Mucosa of stomach (tissue), 1 donor: ENCODE data around the gene ABCG5.

Source experiments
- H3K27me3 ChIP-seq: one replicate; pipeline ENCODE4 v1.7.0; 2013; ENCODE audit warnings: mild to moderate bottlenecking, low read length; ENCODE audit not compliant: control insufficient read depth, insufficient read depth
- H3K36me3 ChIP-seq: one replicate; pipeline ENCODE4 v1.7.0; 2013; ENCODE audit warnings: low read length; ENCODE audit not compliant: control insufficient read depth, insufficient read depth
- H3K4me1 ChIP-seq: one replicate; pipeline ENCODE4 v1.7.0; 2013; ENCODE audit warnings: mild to moderate bottlenecking, low read length; ENCODE audit not compliant: control insufficient read depth, insufficient read depth
- H3K4me3 ChIP-seq: one replicate; pipeline ENCODE4 v1.7.0; 2013; ENCODE audit warnings: low read length
- H3K9ac ChIP-seq: one replicate; pipeline ENCODE4 v1.7.0; 2013; ENCODE audit warnings: mild to moderate bottlenecking, low read length, moderate library complexity
- H3K9me3 ChIP-seq: one replicate; pipeline ENCODE4 v1.7.0; 2013; ENCODE audit warnings: mild to moderate bottlenecking, low read length, moderate library complexity; ENCODE audit not compliant: control insufficient read depth
- donor health status: Pancreatic carcinoma.

The ABCG5 gene

GRCh38 chr2:43854671-43855070, 16.0 kb upstream of the ABCG5 start:
- Histone ChIP-seq H3K4me1 (no peaks in the 10 kb centered on the region), H3K36me3 (no peaks in the 10 kb centered on the region), H3K9me3 (no peaks in the 10 kb centered on the region), H3K27me3 (peaks cover 11% of the 10 kb centered on the region), H3K4me3 (no peak overlapping the region), H3K9ac (no peak overlapping the region)

- Histone ChIP-seq H3K9me3 (no peaks in the 10 kb centered on the region), H3K9ac (no peak overlapping the region), H3K36me3 (no peaks in the 10 kb centered on the region), H3K4me1 (no peaks in the 10 kb centered on the region), H3K27me3 (peaks cover 11% of the 10 kb centered on the region), H3K4me3 (no peak overlapping the region)
Observed at GRCh38 chr2:43853141-43854081, 14.8 kb upstream of the ABCG5 start.

GRCh38 chr2:43852196-43852730, 13.6 kb upstream of the ABCG5 start:
- Histone ChIP-seq H3K4me3 (no peak overlapping the region), H3K4me1 (no peaks in the 10 kb centered on the region), H3K27me3 (peaks cover 11% of the 10 kb centered on the region), H3K9ac (no peak overlapping the region), H3K9me3 (no peaks in the 10 kb centered on the region), H3K36me3 (no peaks in the 10 kb centered on the region)

- H3K27me3 ChIP-seq = peaks cover 11% of the 10 kb centered on the region
- no peaks in the 10 kb centered on the region for H3K9me3 ChIP-seq
- no peak overlapping the region for H3K4me3 ChIP-seq
- H3K4me1 ChIP-seq = no peaks in the 10 kb centered on the region
- no peaks in the 10 kb centered on the region for H3K36me3 ChIP-seq
- H3K9ac ChIP-seq = no peak overlapping the region
Observed at GRCh38 chr2:43851011-43851980, 12.7 kb upstream of the ABCG5 start.

- Histone ChIP-seq H3K4me1 (no peaks in the 10 kb centered on the region), H3K36me3 (no peaks in the 10 kb centered on the region), H3K9me3 (no peaks in the 10 kb centered on the region), H3K4me3 (no peak overlapping the region), H3K9ac (no peak overlapping the region), H3K27me3 (no peaks in the 10 kb centered on the region)
Observed at GRCh38 chr2:43848214-43848613, 9.6 kb upstream of the ABCG5 start.

- no peak overlapping the region for H3K4me3 ChIP-seq
- no peaks in the 10 kb centered on the region for H3K27me3 ChIP-seq
- no peaks in the 10 kb centered on the region for H3K36me3 ChIP-seq
- H3K9me3 ChIP-seq = no peaks in the 10 kb centered on the region
- no peaks in the 10 kb centered on the region for H3K4me1 ChIP-seq
- no peak overlapping the region for H3K9ac ChIP-seq
Observed at GRCh38 chr2:43846140-43846793, 7.6 kb upstream of the ABCG5 start.

GRCh38 chr2:43845181-43845580, 6.5 kb upstream of the ABCG5 start:
- no peak overlapping the region for H3K4me3 ChIP-seq
- no peaks in the 10 kb centered on the region for H3K27me3 ChIP-seq
- no peaks in the 10 kb centered on the region for H3K36me3 ChIP-seq
- H3K9me3 ChIP-seq = no peaks in the 10 kb centered on the region
- H3K9ac ChIP-seq = no peak overlapping the region
- H3K4me1 ChIP-seq = no peaks in the 10 kb centered on the region

- H3K4me3 ChIP-seq = no peak overlapping the region
- H3K9me3 ChIP-seq = no peaks in the 10 kb centered on the region
- no peaks in the 10 kb centered on the region for H3K27me3 ChIP-seq
- no peak overlapping the region for H3K9ac ChIP-seq
- no peaks in the 10 kb centered on the region for H3K36me3 ChIP-seq
- no peaks in the 10 kb centered on the region for H3K4me1 ChIP-seq
Observed at GRCh38 chr2:43842866-43843226, 4.2 kb upstream of the ABCG5 start.

GRCh38 chr2:43841949-43842865, 3.6 kb upstream of the ABCG5 start:
- H3K36me3 ChIP-seq = no peaks in the 10 kb centered on the region
- no peaks in the 10 kb centered on the region for H3K27me3 ChIP-seq
- no peaks in the 10 kb centered on the region for H3K9me3 ChIP-seq
- H3K9ac ChIP-seq = no peak overlapping the region
- H3K4me3 ChIP-seq = no peak overlapping the region
- no peaks in the 10 kb centered on the region for H3K4me1 ChIP-seq

GRCh38 chr2:43840965-43841364, 2.3 kb upstream of the ABCG5 start:
- H3K27me3 ChIP-seq = no peaks in the 10 kb centered on the region
- H3K4me1 ChIP-seq = no peaks in the 10 kb centered on the region
- H3K4me3 ChIP-seq = no peak overlapping the region
- no peaks in the 10 kb centered on the region for H3K36me3 ChIP-seq
- no peak overlapping the region for H3K9ac ChIP-seq
- no peaks in the 10 kb centered on the region for H3K9me3 ChIP-seq
